Skeletal muscle tissue (tissue), 4 donors: Measurements from ENCODE around the gene ACD. TPM values are rescaled to one million over a fixed set of nuclear protein-coding genes. Genes with fewer than 3 reads are reported as not detected.
"Not testable (repeated sequence)": the region's sequence is repeated elsewhere in the genome, so short reads cannot be mapped to it uniquely, and the experiment has no call there.

Experiments
- H3K27ac ChIP-seq: one replicate; pipeline ENCODE4 v1.7.0; 2013; ENCODE audit warnings: mild to moderate bottlenecking, low read depth, low read length, inconsistent platforms
- H3K27me3 ChIP-seq, 3 donors: one replicate each; pipeline ENCODE4 v1.7.0; 2013; ENCODE audit warnings: low read length in 3 of 3; ENCODE audit not compliant: control insufficient read depth in 3 of 3, insufficient read depth in 3 of 3
- H3K36me3 ChIP-seq, 3 donors: one replicate each; pipeline ENCODE4 v1.7.0; 2013; ENCODE audit warnings: low read length in 3 of 3; ENCODE audit not compliant: control insufficient read depth in 3 of 3, insufficient read depth in 3 of 3
- H3K4me1 ChIP-seq, 3 donors: one replicate each; pipeline ENCODE4 v1.7.0; 2013; ENCODE audit warnings: low read length in 3 of 3, mild to moderate bottlenecking in 3 of 3; ENCODE audit not compliant: control insufficient read depth in 3 of 3, insufficient read depth in 3 of 3
- H3K4me3 ChIP-seq, 3 donors: one replicate each; pipeline ENCODE4 v1.7.0; 2013; ENCODE audit warnings: low read length in 3 of 3
- H3K9ac ChIP-seq, 3 donors: one replicate each; pipeline ENCODE4 v1.7.0; 2013; ENCODE audit warnings: low read length in 3 of 3, mild to moderate bottlenecking in 3 of 3, moderate library complexity in 2 of 3, low read depth in 1 of 3
- H3K9me3 ChIP-seq, 3 donors: one replicate each; pipeline ENCODE4 v1.7.0; 2013; ENCODE audit warnings: low read length in 3 of 3; ENCODE audit not compliant: control insufficient read depth in 3 of 3
- total RNA-seq: library from RNA; depleted of rRNA; stranded (reverse); fragments of >200 nt; gene quantifications from one replicate; pipeline ENCODE4 v1.2.3, GENCODE V29; 2014
- donor health status: Osteomylitis.

ACD gene
- total RNA-seq, 1 donor from 2014 or later = 10.4 TPM

- Histone ChIP-seq H3K4me3 (no peak overlapping the region), H3K4me1 (no peaks in the 10 kb centered on the region), H3K27me3 (no peaks in the 10 kb centered on the region), H3K9me3 (no peaks in the 10 kb centered on the region), H3K36me3 (no peaks in the 10 kb centered on the region), H3K9ac (no peak overlapping the region), H3K27ac (no peak overlapping the region)
These were observed 37.5 kb upstream of the ACD start for GRCh38 chr16:67697422-67698185.

DNA sequence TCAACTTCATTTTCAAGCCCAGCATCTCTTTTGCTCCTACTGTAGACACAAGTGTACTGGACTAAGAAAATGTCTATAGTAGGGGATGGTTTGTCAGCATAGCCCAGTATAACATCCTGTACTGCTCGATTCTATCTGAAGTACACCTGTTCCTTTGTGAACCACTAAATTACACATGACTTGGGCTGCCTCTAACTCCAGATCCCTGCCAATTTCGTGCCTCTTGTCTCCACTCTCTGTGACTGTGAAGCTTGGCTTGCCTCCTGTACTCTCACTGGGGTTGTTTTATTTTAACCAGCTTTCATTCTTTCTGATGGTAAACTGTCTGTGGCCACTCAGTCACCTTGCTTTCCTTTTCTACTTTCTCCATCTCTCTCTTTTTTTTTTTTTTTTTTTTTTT, 34.6 kb upstream of the ACD start:
- H3K9ac ChIP-seq = peak overlapping the region in 1 of 3 donors; percentile 30
- H3K27me3 ChIP-seq = no peaks in the 10 kb centered on the region
- no peaks in the 10 kb centered on the region for H3K36me3 ChIP-seq
- H3K9me3 ChIP-seq = no peaks in the 10 kb centered on the region
- no peak overlapping the region for H3K4me3 ChIP-seq
- H3K27ac ChIP-seq = no peak overlapping the region
- H3K4me1 ChIP-seq = no peaks in the 10 kb centered on the region

GRCh38 chr16:67693517-67694285, 33.6 kb upstream of the ACD start:
- not testable (repeated sequence) for H3K36me3 ChIP-seq, H3K9ac ChIP-seq, H3K4me1 ChIP-seq, H3K27me3 ChIP-seq, H3K27ac ChIP-seq, H3K9me3 ChIP-seq, H3K4me3 ChIP-seq

DNA sequence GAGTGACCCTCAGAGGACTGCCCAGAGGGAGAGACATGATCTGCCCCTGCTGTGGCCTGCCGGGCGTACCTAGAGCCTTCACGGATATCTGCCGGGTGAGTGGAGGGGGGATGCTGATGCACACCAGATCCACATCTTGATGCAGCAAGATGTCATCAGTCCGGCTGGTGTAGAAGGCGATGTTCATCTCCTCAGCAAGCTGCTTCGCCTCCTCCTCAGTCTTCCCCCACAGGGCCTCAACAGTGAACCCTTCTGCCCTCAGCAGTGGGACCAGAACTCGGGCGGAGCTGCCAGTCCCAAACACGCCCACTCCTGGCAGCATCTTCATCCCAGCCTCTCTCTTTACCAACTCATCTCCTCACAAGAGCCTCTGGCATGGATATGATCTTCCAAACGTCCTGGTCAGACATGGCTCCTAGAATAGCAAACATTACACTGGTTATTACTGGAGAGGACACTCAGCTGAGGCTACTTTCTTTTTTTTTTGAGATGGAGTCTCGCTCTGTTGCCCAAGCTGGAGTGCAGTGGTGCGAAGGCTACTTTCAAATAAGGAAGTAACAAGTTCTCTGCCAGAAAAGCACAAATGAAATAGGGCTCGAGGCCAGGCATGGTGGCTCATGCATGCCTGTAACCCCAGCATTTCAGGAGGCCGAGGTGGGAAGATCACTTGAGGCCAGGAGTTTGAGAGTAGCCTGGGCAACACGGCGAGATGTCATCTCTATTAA, 25.5 kb upstream of the ACD start:
- Histone ChIP-seq H3K4me1 (peaks cover 3 to 9% (median 5%) of the 10 kb centered on the region in 3 donors), H3K4me3 (no peak overlapping the region), H3K9me3 (no peaks in the 10 kb centered on the region), H3K36me3 (peaks cover 8 to 11% (median 8%) of the 10 kb centered on the region in 3 donors), H3K27me3 (no peaks in the 10 kb centered on the region), H3K9ac (no peak overlapping the region), H3K27ac (peak overlapping the region; percentile 16)

DNA sequence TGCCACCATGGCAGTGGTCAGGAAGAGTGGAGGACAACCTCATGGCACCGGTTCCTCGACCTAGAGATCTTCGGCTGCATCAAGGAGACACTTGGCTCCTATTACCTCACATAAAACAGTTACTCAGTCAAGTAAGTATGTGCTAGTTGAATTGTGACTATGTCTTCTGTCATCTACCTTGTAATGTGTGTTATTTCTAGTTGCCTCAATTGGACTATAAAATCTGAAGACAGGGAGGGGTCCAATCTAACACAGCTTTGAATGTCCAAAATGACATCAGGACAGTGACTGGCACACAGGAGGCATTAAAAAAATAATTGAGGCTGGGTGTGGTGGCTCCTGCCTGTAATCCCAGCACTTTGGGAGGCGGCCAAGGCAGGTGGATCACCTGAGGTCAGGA, 23.7 kb upstream of the ACD start:
- H3K9ac ChIP-seq = no peak overlapping the region
- H3K9me3 ChIP-seq = no peaks in the 10 kb centered on the region
- no peak overlapping the region for H3K27ac ChIP-seq
- H3K36me3 ChIP-seq = peaks cover 8 to 11% (median 8%) of the 10 kb centered on the region in 3 donors
- H3K4me1 ChIP-seq = peaks cover 3 to 9% (median 5%) of the 10 kb centered on the region in 3 donors
- H3K27me3 ChIP-seq = no peaks in the 10 kb centered on the region
- no peak overlapping the region for H3K4me3 ChIP-seq

GRCh38 chr16:67679935-67680897, 20.2 kb upstream of the ACD start:
- H3K27ac ChIP-seq = no peak overlapping the region
- H3K9ac ChIP-seq = no peak overlapping the region
- peaks cover 4 to 9% (median 6%) of the 10 kb centered on the region in 3 donors for H3K36me3 ChIP-seq
- H3K4me1 ChIP-seq = peaks cover under 1 to 3% (median under 1%) of the 10 kb centered on the region in 3 donors
- no peaks in the 10 kb centered on the region for H3K27me3 ChIP-seq
- H3K4me3 ChIP-seq = no peak overlapping the region
- no peaks in the 10 kb centered on the region for H3K9me3 ChIP-seq

- Histone ChIP-seq H3K36me3 (peaks cover 0 to 5% (median 4%) of the 10 kb centered on the region in 3 donors), H3K27ac (no peak overlapping the region), H3K9ac (no peak overlapping the region), H3K9me3 (no peaks in the 10 kb centered on the region), H3K4me3 (no peak overlapping the region), H3K4me1 (peaks cover 9 to 15% (median 14%) of the 10 kb centered on the region in 3 donors), H3K27me3 (no peaks in the 10 kb centered on the region)
These were observed 18.4 kb upstream of the ACD start for GRCh38 chr16:67678354-67679023.

- Histone ChIP-seq H3K9me3 (no peaks in the 10 kb centered on the region), H3K4me3 (no peak overlapping the region), H3K4me1 (peaks cover 15 to 22% (median 22%) of the 10 kb centered on the region in 3 donors), H3K36me3 (peaks cover 0 to 5% (median 3%) of the 10 kb centered on the region in 3 donors), H3K27ac (no peak overlapping the region), H3K9ac (no peak overlapping the region), H3K27me3 (no peaks in the 10 kb centered on the region)
These were observed 17.7 kb upstream of the ACD start for GRCh38 chr16:67677712-67678111.

DNA sequence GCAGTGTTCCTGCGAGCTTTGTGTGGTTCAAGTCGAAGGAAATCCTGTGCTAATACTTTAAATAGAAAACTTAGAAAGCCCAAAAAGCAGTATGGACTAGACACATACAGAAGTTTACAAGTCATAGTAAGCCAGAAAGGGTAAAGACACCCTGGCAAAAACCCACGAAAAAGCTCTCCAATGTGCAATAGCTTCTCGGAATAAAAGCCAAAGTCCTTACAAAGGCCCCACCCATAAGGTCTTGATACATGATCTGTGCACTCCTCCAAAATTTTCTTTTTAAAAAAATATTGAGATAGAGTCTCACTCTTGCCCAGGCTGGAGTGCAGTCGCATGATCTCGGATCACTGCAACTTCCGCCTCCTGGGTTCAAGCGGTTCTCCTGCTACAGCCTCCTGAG, 16.9 kb upstream of the ACD start:
- H3K27me3 ChIP-seq = no peaks in the 10 kb centered on the region
- peaks cover 15 to 27% (median 22%) of the 10 kb centered on the region in 3 donors for H3K4me1 ChIP-seq
- no peak overlapping the region for H3K9ac ChIP-seq
- peaks cover 0 to 5% (median 3%) of the 10 kb centered on the region in 3 donors for H3K36me3 ChIP-seq
- no peak overlapping the region for H3K27ac ChIP-seq
- no peak overlapping the region for H3K4me3 ChIP-seq
- H3K9me3 ChIP-seq = no peaks in the 10 kb centered on the region
